Nephron progenitor cell (in vitro differentiated cells): Measurements from ENCODE around the gene TNIP2.
A peak's percentile ranks its signal among the peaks of the same experiment; 100 is the strongest.
"Not testable (repeated sequence)": the region's sequence is repeated elsewhere in the genome, so short reads cannot be mapped to it uniquely, and the experiment has no call there.

Experiments
- DNase-seq: peaks from one replicate; pipeline ENCODE4 v3.0.0; 2021
- H3K27ac Mint-ChIP-seq: 2 replicates; pipeline ENCODE4 v1.8.0; 2021; ENCODE audit warnings: mild to moderate bottlenecking, moderate library complexity, mixed read lengths
- H3K27me3 Mint-ChIP-seq: 2 replicates; pipeline ENCODE4 v1.8.0; 2021; ENCODE audit warnings: mild to moderate bottlenecking, low read depth, mixed read lengths; ENCODE audit not compliant: poor library complexity
- H3K36me3 Mint-ChIP-seq: 2 replicates; pipeline ENCODE4 v1.8.0; 2021; ENCODE audit warnings: low read depth, mixed read lengths
- H3K4me1 Mint-ChIP-seq: 2 replicates; pipeline ENCODE4 v1.8.0; 2021; ENCODE audit warnings: mixed read lengths
- H3K4me3 Mint-ChIP-seq: 2 replicates; pipeline ENCODE4 v1.8.0; 2021; ENCODE audit warnings: mild to moderate bottlenecking, moderate library complexity, mixed read lengths
- H3K9me3 Mint-ChIP-seq: 2 replicates; pipeline ENCODE4 v1.8.0; 2021; ENCODE audit warnings: mild to moderate bottlenecking, moderate library complexity, mixed read lengths
- CTCF ChIP-seq: fragments of 200-600 bp; sonication (generic); IDR thresholded peaks from 2 replicates; pipeline ENCODE4 v1.5.0; 2021; ENCODE audit warnings: antibody characterized with exemption

The TNIP2 gene

GRCh38 chr4:2729533-2729875 is 26.6 kb downstream of the TNIP2 start:
- Mint-ChIP-seq H3K4me3 (no peak overlapping the region), H3K9me3 (no peaks in the 10 kb centered on the region), H3K27me3 (no peaks in the 10 kb centered on the region), H3K36me3 (peaks cover 51% of the 10 kb centered on the region), H3K4me1 (peaks cover 8% of the 10 kb centered on the region), H3K27ac (no peak overlapping the region)
- no peak for DNase-seq
- no peak for TF ChIP-seq CTCF

GRCh38 chr4:2728806-2729532 is 27.2 kb downstream of the TNIP2 start:
- no peak overlapping the region for H3K27ac Mint-ChIP-seq
- no peaks in the 10 kb centered on the region for H3K27me3 Mint-ChIP-seq
- no peak overlapping the region for H3K4me3 Mint-ChIP-seq
- peaks cover 8% of the 10 kb centered on the region for H3K4me1 Mint-ChIP-seq
- peaks cover 53% of the 10 kb centered on the region for H3K36me3 Mint-ChIP-seq
- no peak for TF ChIP-seq CTCF
- DNase-seq: no peak
- H3K9me3 Mint-ChIP-seq: no peaks in the 10 kb centered on the region

- H3K4me1 Mint-ChIP-seq: peaks cover 8% of the 10 kb centered on the region
- TF ChIP-seq CTCF: no peak
- DNase-seq: no peak
- no peak overlapping the region for H3K4me3 Mint-ChIP-seq
- no peaks in the 10 kb centered on the region for H3K9me3 Mint-ChIP-seq
- H3K36me3 Mint-ChIP-seq: peaks cover 54% of the 10 kb centered on the region
- H3K27ac Mint-ChIP-seq: no peak overlapping the region
- no peaks in the 10 kb centered on the region for H3K27me3 Mint-ChIP-seq
These were observed 27.9 kb downstream of the TNIP2 start for GRCh38 chr4:2728221-2728620.

DNA sequence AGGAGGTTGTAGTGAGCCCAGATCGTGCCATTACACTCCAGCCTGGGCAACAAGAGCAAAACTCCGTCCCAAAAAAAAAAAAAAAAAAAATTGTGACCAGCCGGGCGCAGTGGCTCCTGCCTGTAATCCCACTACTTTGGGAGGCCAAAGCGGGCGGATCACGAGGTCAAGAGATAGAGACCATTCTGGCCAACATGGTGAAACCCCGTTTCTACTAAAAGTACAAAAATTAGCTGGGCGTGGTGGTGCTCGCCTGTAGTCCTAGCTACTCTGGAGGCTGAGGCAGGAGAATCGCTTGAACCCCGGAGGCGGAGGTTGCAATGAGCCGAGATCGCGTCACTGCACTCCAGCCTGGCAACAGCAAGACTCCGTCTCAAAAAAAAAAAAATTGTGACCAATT is 29.3 kb downstream of the TNIP2 start:
- H3K27me3 Mint-ChIP-seq, H3K4me3 Mint-ChIP-seq, DNase-seq, H3K9me3 Mint-ChIP-seq, H3K4me1 Mint-ChIP-seq: not testable (repeated sequence)
- Mint-ChIP-seq H3K27ac (peak overlapping the region; percentile 90), H3K36me3 (peaks cover 49% of the 10 kb centered on the region)

DNA sequence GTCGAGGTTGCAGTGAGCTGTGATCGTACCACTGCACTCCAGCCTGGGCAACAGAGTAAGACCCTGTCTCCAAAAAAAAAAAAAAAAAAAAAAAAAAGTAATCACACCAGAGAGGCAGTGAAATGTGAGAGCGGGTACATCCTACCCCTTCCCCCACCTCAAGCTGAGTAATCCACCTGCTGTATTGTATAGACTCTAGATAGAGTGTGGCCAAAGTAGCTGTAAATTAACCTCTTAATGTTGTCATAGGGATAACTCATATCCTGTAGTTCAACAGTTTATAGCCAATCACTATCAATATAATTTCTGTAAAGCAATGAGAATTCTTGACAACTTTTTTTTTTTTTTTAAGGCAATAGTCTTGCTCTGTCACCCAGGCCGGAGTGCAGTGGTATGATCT is 30.8 kb downstream of the TNIP2 start:
- Mint-ChIP-seq H3K27me3 (no peaks in the 10 kb centered on the region), H3K4me3 (no peak overlapping the region), H3K36me3 (peaks cover 45% of the 10 kb centered on the region), H3K9me3 (no peaks in the 10 kb centered on the region), H3K27ac (no peak overlapping the region), H3K4me1 (peaks cover 8% of the 10 kb centered on the region)
- no peak for DNase-seq
- TF ChIP-seq CTCF: no peak

DNA sequence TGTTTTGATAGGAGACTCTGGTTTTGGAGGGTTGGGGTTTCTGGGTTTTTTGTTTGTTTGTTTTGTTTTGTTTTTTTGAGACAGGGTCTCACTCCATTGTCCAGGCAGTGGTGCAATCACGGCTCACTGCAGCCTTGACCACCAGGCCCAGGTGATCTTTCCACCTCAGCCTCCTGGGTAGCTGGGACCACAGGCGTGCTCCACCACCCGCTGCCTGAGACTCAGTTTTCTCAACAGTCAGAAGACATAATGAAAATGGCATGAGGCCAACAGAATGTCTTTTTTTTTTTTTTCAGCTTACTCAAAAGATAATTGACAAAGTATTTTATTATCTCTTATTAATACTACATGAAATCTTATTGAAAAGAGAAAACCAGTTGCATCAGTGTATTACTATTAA is 32.4 kb downstream of the TNIP2 start:
- Mint-ChIP-seq H3K4me3 (no peak overlapping the region), H3K4me1 (peaks cover 8% of the 10 kb centered on the region), H3K36me3 (peaks cover 48% of the 10 kb centered on the region), H3K27me3 (no peaks in the 10 kb centered on the region), H3K27ac (no peak overlapping the region), H3K9me3 (no peaks in the 10 kb centered on the region)
- DNase-seq: no peak
- TF ChIP-seq CTCF: no peak
